Fibroblast of lung (primary cell): ENCODE measurements around the gene ADGRG3. TPM values are rescaled to one million over a fixed set of nuclear protein-coding genes. Genes with fewer than 3 reads are reported as not detected.
"Not testable (repeated sequence)": the region's sequence is repeated elsewhere in the genome, so short reads cannot be mapped to it uniquely, and the experiment has no call there.

Source experiments
- DNase-seq, 2 donors: peaks; one replicate each; pipeline versions ENCODE4 v3.0.0 to v3.0.0-alpha.2; 2010; ENCODE audit warnings: low read depth in 2 of 2
- H2AFZ ChIP-seq: 2 replicates; pipeline ENCODE4 v1.5.1; 2012; ENCODE audit warnings: low read length, control low read depth, inconsistent platforms
- H3K27ac ChIP-seq: 2 replicates; pipeline ENCODE4 v1.5.1; 2011; ENCODE audit warnings: low read length, control low read depth; ENCODE audit not compliant: insufficient read depth
- H3K27me3 ChIP-seq: 2 replicates; pipeline ENCODE4 v1.5.1; 2011; ENCODE audit warnings: mild to moderate bottlenecking, low read length; ENCODE audit not compliant: control insufficient read depth, insufficient read depth
- H3K36me3 ChIP-seq: 2 replicates; pipeline ENCODE4 v1.5.1; 2011; ENCODE audit warnings: low read length; ENCODE audit not compliant: control insufficient read depth, insufficient read depth
- H3K4me1 ChIP-seq: 2 replicates; pipeline ENCODE4 v1.5.1; 2011; ENCODE audit warnings: low read length; ENCODE audit not compliant: control insufficient read depth, insufficient read depth; ENCODE audit errors: extremely low read depth
- H3K4me2 ChIP-seq: 2 replicates; pipeline ENCODE4 v1.5.1; 2011; ENCODE audit warnings: low read length, control low read depth; ENCODE audit not compliant: insufficient read depth; ENCODE audit errors: extremely low read depth
- H3K4me3 ChIP-seq, 4 experiments: fragments of 200-600 bp in 1 of 4; sonication (generic) in 1 of 4; replicated peaks in 1 of 4; 2 replicates each; pipeline ENCODE4 v1.5.1; 2011 to 2016; ENCODE audit warnings: low read length in 4 of 4, low read depth in 3 of 4, mild to moderate bottlenecking in 3 of 4, control low read depth in 2 of 4, inconsistent platforms in 1 of 4, mixed read lengths in 1 of 4; ENCODE audit not compliant: insufficient read depth in 1 of 4; ENCODE audit errors: control extremely low read depth in 1 of 4
- H3K79me2 ChIP-seq: 2 replicates; pipeline ENCODE4 v1.5.1; 2012; ENCODE audit warnings: mild to moderate bottlenecking, low read length, inconsistent platforms; ENCODE audit not compliant: control insufficient read depth, insufficient read depth
- H3K9ac ChIP-seq: 2 replicates; pipeline ENCODE4 v1.5.1; 2011; ENCODE audit warnings: mild to moderate bottlenecking, low read length, control low read depth; ENCODE audit not compliant: insufficient read depth
- H3K9me3 ChIP-seq: 2 replicates; pipeline ENCODE4 v1.5.1; 2012; ENCODE audit warnings: low read depth, low read length; ENCODE audit not compliant: control insufficient read depth, insufficient read depth
- H4K20me1 ChIP-seq: 2 replicates; pipeline ENCODE4 v1.5.1; 2011; ENCODE audit warnings: low read length; ENCODE audit not compliant: control insufficient read depth, insufficient read depth; ENCODE audit errors: extremely low read depth
- EZH2 ChIP-seq: IDR thresholded peaks from 2 replicates; pipeline ENCODE4 v1.5.1; 2012; ENCODE audit warnings: low read length, control low read depth, mild to moderate bottlenecking; ENCODE audit errors: missing control alignments
- polyA plus RNA-seq, 2 donors: library from polyadenylated mRNA; depleted of rRNA in 1 of 2; stranded (reverse) in 1 of 2; unstranded in 1 of 2; fragments of >200 nt; gene quantifications; 2 replicates each; pipeline ENCODE4 v1.2.1, GENCODE V29; 2011 to 2012; ENCODE audit warnings: missing spikeins in 1 of 2
- total RNA-seq: library from RNA; depleted of rRNA; stranded (reverse); fragments of >200 nt; gene quantifications from 2 replicates; pipeline ENCODE4 v1.2.1, GENCODE V29; 2014
- TF ChIP-seq, protein P1 (sequence below), 2 donors: IDR thresholded peaks in 1 of 2; conservative IDR thresholded peaks in 1 of 2; 1 replicate in 1 of 2; 2 replicates in 1 of 2; pipeline ENCODE4 v1.5.1; 2011 to 2012; ENCODE audit warnings: low read length in 2 of 2, control low read depth in 1 of 2, inconsistent platforms in 1 of 2, low read depth in 1 of 2, mild to moderate bottlenecking in 1 of 2

Gene ADGRG3
- total and polyA plus RNA-seq, 2 donors (not counting 1 experiment from before 2014, with no cell fraction given): not detected

DNA sequence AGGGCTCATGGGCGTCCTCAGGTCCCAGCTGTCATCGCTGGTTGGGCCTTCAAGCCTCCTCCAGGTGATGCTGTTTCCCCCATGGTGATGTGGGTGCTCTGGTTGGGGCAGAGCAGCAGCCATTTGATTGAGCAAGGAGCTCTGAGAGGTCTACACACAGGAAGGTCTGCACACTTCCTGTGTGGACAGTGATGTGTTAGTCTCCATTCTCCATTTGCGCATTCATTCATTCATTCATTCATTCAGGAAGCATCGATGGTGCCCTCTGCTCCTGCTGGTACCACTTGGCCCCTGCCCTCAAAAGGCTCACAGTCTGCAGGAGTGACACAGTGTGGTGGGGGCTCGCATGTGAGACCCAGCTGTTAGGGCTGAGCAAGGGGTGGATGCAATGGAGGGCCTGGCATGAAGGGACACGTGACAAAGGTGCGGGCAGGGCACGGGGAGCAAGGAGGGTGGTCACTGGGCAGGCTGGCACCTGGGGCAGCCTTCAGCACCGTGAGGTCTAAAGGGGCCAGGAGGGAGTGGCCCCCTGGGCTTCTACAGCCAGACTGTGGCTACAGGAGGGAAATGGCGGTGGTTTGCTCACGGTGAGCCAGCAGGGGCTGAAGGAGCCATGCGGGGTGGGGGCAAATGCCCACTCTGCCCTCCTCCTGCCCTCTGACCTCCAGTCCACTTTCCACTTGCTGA is 1.5 kb downstream of the ADGRG3 start:
- Histone ChIP-seq H3K27me3 (peaks cover 12% of the 10 kb centered on the region), H3K27ac (no peak overlapping the region), H3K4me1 (no peaks in the 10 kb centered on the region), H3K36me3 (no peaks in the 10 kb centered on the region), H3K4me3 (no peak overlapping the region), H4K20me1 (no peaks in the 10 kb centered on the region), H3K9me3 (no peaks in the 10 kb centered on the region), H3K4me2 (no peak overlapping the region), H2AFZ (no peak overlapping the region), H3K9ac (no peak overlapping the region), H3K79me2 (no peaks in the 10 kb centered on the region)
- no peak for TF ChIP-seq EZH2
- TF ChIP-seq, protein P1, sequence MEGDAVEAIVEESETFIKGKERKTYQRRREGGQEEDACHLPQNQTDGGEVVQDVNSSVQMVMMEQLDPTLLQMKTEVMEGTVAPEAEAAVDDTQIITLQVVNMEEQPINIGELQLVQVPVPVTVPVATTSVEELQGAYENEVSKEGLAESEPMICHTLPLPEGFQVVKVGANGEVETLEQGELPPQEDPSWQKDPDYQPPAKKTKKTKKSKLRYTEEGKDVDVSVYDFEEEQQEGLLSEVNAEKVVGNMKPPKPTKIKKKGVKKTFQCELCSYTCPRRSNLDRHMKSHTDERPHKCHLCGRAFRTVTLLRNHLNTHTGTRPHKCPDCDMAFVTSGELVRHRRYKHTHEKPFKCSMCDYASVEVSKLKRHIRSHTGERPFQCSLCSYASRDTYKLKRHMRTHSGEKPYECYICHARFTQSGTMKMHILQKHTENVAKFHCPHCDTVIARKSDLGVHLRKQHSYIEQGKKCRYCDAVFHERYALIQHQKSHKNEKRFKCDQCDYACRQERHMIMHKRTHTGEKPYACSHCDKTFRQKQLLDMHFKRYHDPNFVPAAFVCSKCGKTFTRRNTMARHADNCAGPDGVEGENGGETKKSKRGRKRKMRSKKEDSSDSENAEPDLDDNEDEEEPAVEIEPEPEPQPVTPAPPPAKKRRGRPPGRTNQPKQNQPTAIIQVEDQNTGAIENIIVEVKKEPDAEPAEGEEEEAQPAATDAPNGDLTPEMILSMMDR (conservative IDR thresholded peaks at IDR 0.05 in 1 of 2, IDR thresholded peaks at IDR 0.05 in 1 of 2; ENCODE audit: low read depth in 1 of 2, low read length in 2 of 2): no peak
- DNase-seq: no peak

DNA sequence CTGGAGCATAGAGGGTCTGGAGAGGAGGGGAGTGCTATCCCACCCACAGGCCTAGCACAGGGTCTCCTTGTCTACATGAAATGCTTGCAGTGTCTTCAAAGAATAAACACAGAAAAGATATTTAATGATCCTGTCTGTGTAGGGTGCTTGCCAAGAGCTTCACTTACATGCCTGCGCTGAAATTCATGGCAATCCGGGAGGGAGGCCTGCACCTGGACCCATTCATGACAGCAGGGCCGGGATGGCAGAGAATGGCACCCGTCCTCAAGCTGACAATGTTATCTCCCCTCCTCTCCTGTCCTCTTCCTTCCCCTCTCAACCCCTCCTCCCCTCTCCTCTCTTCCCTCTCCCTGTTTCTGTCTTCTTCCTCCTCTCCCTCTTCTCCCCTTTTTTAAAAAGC is 2.1 kb downstream of the ADGRG3 start:
- H3K4me1 ChIP-seq: no peaks in the 10 kb centered on the region
- no peak for DNase-seq
- no peak overlapping the region for H3K9ac ChIP-seq
- H4K20me1 ChIP-seq: no peaks in the 10 kb centered on the region
- H3K36me3 ChIP-seq: no peaks in the 10 kb centered on the region
- H3K4me2 ChIP-seq: no peak overlapping the region
- TF ChIP-seq, protein P1 (conservative IDR thresholded peaks at IDR 0.05 in 1 of 2, IDR thresholded peaks at IDR 0.05 in 1 of 2; ENCODE audit: low read depth in 1 of 2, low read length in 2 of 2): no peak
- TF ChIP-seq EZH2: no peak
- H3K9me3 ChIP-seq: no peaks in the 10 kb centered on the region
- no peak overlapping the region for H3K4me3 ChIP-seq
- H2AFZ ChIP-seq: no peak overlapping the region
- no peak overlapping the region for H3K27ac ChIP-seq
- peaks cover 12% of the 10 kb centered on the region for H3K27me3 ChIP-seq
- no peaks in the 10 kb centered on the region for H3K79me2 ChIP-seq

DNA sequence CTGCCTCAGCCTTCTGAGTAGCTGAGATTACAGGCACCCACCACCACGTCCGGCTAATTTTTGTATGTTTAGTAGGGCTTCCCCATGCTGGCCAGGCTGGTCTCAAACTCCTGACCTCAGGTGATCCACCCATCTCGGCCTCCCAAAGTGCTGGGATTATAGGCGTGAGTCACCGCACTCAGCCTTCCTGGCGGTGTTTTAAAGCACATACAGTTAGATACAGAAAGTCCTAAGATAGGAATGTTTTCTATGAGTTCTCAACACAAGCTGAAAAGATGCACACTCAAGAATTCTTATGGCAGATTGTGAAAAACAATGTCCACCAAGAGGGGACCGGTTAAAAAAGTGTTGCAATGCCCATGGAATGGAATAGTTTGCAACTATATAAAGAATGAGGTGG is 3.3 kb downstream of the ADGRG3 start:
- H3K36me3 ChIP-seq, H2AFZ ChIP-seq, H3K9me3 ChIP-seq, H3K27ac ChIP-seq, H3K4me2 ChIP-seq, H4K20me1 ChIP-seq, H3K4me1 ChIP-seq, H3K9ac ChIP-seq, DNase-seq, H3K4me3 ChIP-seq, H3K79me2 ChIP-seq: not testable (repeated sequence)
- H3K27me3 ChIP-seq: peaks cover 16% of the 10 kb centered on the region
